Muscle layer of colon (tissue), 2 donors: ENCODE data around the gene OR8I2.
"Not testable (repeated sequence)": the region's sequence is repeated elsewhere in the genome, so short reads cannot be mapped to it uniquely, and the experiment has no call there.

Experiments used
- H3K27ac ChIP-seq: one replicate; pipeline ENCODE4 v1.7.0; 2013; ENCODE audit warnings: low read depth, mild to moderate bottlenecking, low read length, moderate library complexity
- H3K27me3 ChIP-seq, 2 donors: one replicate each; pipeline ENCODE4 v1.7.0; 2013; ENCODE audit warnings: low read length in 2 of 2, mild to moderate bottlenecking in 2 of 2; ENCODE audit not compliant: insufficient read depth in 2 of 2, control insufficient read depth in 1 of 2
- H3K36me3 ChIP-seq: one replicate; pipeline ENCODE4 v1.7.0; 2013; ENCODE audit warnings: mild to moderate bottlenecking, low read length; ENCODE audit not compliant: insufficient read depth
- H3K4me1 ChIP-seq: one replicate; pipeline ENCODE4 v1.7.0; 2013; ENCODE audit warnings: mild to moderate bottlenecking, low read length; ENCODE audit not compliant: insufficient read depth
- H3K4me3 ChIP-seq, 2 donors: one replicate each; pipeline ENCODE4 v1.7.0; 2013; ENCODE audit warnings: low read length in 2 of 2, low read depth in 1 of 2, mild to moderate bottlenecking in 1 of 2, moderate library complexity in 1 of 2
- H3K9ac ChIP-seq: one replicate; pipeline ENCODE4 v1.7.0; 2013; ENCODE audit warnings: low read length
- H3K9me3 ChIP-seq: one replicate; pipeline ENCODE4 v1.7.0; 2013; ENCODE audit warnings: mild to moderate bottlenecking, low read length
- donor health status: abdominal sarcoma.
- donor health status: Adenocarcinoma of cecum.

Gene OR8I2

GRCh38 chr11:56143681-56144080 lies 50.6 kb downstream of the OR8I2 start:
- not testable (repeated sequence) for H3K27me3 ChIP-seq, H3K4me3 ChIP-seq, H3K36me3 ChIP-seq, H3K4me1 ChIP-seq, H3K9me3 ChIP-seq, H3K9ac ChIP-seq, H3K27ac ChIP-seq
